GM19043 (cell line): ENCODE data around the gene AGAP1.
A peak's percentile ranks its signal among the peaks of the same experiment; 100 is the strongest.

Experiments
- ATAC-seq: cut with Tn5 transposase; IDR thresholded peaks from one replicate; pipeline ENCODE4 v1.9.1; 2021; ENCODE audit warnings: low read depth; ENCODE audit not compliant: unreplicated experiment

The AGAP1 gene

DNA sequence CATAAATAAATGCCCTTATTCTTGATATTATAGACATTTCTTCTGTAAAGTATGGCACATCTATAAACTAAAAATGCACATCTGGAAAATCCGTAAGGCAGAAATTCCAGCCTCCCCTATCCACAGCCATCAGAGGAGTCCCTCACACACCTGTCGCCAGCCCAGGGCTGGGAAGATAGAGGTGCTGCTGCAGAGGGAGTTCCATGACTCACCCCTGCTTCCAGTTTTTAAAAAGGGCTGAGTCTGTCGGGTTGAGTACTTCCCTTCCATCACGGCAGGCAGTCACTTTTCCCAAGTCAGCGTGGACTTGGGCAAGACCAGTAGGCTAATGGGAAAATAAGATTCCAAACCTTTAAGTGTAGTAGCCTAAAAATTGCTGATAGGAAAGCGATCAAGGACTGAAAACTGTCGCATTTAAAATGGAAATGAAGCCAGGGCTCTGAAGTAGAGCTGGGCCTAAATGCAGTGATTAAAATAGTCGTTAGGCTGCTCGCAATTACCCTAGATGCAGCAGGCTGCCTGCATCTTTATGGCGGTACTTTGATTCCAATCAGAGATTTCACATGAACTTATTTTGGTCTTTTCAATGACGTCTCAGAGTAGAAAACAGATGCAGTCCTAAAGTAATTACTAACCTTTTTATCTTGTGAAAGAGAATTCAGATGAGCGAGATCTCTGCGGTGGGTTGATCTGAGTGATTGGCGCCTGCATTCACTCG is 280.5 kb downstream of the AGAP1 start:
- no peak for ATAC-seq

DNA sequence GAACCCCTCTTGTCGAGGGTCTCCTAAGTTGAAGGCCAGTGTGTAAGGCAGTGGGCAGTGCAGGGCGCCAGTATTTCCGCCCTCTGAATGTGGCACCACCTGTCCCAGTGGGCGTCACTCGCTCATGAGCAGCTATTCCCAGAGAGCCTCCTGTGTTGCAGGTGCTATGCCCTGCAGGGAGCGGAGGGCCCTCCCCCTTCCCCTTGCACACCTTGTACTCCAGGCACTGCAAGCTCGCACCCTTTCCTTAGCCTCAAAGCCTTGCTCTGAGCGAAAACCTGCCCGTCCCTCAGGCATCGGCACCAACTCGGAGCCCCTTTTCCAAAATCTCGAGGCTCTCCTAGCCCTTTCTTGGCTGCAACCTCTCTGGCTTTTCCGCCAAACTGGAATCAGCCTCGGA is 282.7 kb downstream of the AGAP1 start:
- no peak for ATAC-seq

DNA sequence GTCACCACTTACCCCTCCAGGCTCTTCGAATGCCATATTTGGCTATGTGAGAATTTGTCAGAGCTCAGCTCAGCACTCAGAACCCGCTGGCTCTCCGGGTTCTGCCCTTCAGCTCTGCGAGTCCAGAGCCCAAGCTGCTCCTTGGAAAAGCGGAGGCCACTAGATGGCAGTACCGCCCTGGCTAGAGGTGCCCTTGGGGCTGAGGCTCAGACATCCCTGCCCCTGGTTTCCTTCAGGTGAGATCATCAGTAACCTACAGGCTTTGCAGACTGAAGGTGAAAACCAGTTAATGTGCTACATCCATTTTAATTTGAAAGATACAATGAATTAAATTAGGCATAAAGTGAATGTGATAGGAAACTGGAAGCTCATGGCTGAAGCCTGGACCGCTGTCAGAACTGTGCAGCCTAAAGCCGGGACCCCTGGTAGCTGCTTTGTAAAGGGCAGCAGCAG is 285.6 kb downstream of the AGAP1 start:
- ATAC-seq, result peak; percentile 57

DNA sequence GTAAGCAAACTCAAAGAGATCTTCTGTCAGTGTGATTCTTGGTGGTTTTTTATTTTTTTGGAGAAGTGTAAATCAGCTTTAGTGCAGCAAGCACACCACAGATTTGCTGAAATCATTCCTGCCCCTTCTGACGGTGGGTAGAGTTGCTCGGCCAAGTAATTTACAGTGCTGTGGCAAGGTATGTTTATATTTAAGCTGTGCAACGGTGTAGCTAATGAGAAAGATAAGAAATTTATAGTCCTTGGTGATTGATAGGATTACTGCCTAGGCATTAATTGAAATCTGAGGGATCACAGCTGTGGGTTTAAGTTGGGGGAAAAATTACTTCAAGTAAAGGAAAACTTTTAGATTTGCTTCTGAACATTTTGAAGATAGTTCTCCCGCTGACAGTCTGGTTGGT is 286.6 kb downstream of the AGAP1 start:
- no peak for ATAC-seq

DNA sequence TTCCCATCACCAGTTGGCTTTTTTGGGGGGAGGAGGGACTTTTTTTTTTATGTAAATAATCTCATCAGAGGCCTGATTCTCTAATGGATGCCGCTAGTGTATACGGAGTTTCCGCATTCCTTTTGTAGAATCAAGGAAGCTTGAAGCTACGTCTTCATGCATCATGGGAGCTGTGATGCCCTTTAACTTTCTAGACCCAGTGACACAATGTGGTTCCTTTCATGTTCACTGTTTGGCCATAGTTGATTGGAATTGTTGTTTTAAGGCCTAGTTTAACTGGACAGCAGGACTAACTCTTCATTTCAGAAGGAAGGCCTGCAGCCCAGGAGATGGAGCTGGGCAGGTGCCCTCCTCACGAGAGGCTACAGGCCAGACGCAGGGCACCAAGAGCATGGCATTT is 287.9 kb downstream of the AGAP1 start:
- ATAC-seq, result no peak

DNA sequence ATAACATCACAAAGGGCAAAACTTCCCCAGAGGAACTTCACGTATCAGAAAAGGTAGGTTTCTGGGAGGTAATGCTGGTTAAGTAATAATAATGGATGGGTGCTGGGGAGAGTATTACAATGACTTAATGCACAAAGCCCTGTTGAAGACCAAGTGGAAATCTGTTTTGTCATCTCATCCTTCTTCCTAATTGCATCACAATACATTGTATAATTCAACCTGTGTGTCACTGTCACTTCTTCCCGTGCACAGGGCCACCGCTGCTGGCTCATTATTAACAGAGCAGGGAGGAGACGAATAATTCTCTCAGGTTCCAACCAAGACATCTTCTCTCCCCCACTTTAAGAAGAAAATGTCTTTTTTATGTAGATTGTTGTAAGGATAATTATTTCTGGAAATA is 290.9 kb downstream of the AGAP1 start:
- ATAC-seq, result no peak

DNA sequence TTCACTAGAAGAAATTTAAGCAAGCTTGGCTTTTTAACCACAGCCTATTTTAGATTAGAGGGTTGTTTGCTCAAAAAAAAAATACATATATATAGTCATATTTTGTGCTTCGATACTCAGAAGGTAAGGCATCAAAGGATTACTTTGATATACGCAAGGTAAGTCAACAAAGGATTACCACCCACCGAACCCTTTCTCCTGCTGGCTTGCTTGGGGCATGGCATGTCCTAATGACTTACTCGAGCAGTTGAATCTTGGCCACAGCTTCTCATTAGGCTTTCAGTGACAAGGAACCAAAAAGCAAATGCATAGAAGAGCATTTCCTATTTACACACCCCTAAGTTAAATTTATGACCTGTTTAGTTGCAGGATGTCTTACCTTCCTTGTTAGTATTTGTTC is 295.7 kb downstream of the AGAP1 start:
- ATAC-seq, result no peak

DNA sequence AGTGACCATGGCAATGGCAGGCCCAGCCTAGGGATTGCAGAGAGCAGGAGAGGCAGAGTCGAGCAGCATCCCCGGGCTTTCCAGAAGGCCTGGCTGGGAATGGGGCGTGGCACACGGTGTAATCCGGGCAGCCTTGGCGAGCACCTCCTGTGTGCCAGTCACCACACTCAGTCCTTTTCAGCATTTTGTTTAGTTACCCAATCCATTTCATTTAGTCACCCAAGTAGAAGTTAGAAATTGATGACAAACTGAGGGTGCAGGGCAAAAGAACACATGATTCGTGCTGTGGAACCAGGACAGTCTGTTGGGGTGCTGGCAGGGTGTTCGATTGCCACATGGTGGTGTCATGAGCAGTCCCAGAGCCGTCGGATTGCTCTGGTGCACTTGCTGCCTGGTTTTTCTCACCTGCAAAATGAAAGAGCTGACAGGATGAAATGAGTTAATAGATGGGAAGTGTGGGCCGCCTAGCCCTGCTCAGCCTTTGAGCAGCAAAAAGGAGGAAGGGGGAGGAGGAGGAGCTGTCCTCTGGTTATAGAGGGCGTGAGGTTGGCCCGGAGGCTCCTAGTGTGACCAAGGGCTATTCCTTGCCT is 299.4 kb downstream of the AGAP1 start:
- ATAC-seq, result no peak

DNA sequence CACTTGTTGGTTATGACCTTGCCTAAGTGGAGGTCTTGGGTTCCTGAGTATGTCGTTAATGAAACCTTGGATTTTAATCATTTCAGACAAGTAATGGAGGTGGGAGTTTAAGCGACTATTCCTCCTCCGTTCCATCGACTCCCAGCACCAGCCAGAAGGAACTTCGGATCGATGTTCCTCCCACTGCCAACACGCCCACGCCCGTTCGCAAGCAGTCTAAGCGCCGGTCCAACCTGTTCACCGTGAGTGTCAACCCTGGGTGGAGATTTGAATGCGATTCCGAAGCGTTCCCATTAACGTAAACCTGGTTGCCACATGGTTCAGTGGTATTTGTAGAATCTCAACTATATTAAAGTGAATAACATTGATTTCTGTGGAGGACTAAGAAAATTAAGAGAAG is 305.4 kb downstream of the AGAP1 start:
- no peak for ATAC-seq

DNA sequence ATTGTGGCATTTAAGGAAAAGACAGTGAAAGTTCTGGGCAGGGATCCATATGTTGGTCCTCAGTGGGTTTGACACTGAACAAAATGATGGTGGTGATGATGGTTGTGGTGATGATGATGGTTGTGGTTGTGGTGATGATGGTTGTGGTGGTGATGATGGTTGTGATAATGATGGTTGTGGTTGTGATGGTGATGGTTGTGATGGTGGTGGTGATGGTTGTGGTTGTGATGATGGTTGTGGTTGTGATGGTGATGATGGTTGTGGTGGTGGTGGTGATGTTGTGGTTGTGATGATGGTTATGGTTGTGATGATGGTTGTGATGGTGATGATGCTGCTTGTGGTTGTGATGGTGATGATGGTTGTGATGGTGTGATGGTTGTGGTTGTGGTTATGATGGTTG is 308.7 kb downstream of the AGAP1 start:
- no peak for ATAC-seq

DNA sequence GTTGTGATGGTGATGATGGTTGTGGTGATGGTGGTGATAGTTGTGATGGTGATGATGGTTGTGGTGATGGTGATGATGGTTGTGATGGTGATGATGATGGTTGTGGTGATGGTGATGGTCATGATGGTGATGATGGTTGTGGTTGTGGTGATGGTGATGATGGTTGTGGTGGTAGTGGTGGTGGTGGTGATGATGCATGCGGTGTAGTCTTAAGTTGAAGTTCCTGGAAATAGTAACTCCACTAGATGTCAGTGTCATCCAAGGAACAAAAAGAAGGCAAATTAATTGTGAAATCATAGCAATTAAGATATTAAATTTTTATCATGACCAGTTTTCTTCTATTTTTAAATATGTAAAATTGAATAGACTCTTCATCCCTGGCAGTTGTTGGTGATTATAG is 309.2 kb downstream of the AGAP1 start:
- ATAC-seq, result no peak

DNA sequence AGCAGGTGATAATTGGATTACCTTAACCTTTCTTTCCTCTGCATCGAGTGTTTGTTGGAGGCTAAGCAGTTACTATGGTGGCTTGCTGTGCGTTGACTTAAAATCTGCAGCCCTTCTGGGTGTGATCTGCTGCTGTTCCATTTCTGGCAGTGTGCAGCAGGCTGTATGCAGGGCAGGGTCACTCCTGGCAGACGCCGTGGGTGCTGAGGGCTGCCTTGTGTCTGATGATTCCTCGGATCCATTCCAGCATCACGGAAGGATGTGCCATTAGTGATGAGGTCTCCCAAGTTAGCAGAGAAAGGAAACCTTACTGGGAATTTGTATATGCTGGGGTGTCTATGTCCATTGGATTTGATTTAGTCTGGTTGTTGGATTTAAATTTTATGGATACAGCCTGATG is 310.8 kb downstream of the AGAP1 start:
- ATAC-seq, result no peak

DNA sequence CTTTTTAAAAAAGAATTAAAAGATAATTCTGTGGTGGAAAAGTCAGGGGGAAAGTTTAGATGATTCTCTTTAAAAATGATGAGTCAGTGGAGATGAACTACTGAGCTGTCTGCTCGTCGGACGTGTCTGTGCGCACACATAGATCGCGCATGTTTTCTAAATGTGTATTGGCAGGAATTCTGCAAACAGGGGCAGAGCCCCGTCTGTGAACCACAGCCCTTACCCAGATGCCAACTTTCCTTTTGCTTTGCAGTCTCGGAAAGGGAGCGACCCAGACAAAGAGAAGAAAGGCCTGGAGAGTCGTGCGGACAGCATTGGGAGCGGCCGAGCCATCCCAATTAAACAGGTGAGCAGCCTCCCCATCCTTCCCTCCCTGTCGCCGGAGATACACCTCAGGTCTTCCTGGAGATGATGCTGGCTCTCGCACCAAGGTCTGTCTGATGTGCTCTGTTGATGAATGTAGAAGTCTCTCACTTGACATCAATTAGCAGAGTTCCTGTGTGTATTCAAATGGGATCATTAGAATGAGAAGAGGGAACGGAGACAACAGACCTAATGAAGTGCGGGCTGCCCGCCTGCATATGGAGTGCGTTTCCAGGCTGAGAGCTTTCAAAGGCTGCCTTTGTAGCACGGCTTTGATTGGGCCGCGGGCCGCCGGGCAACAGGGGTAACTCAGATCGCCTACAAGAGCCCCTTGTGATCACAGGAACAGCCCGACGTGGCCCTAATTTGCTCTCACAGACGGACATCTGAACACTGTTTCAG is 313.3 kb downstream of the AGAP1 start:
- ATAC-seq, result no peak

DNA sequence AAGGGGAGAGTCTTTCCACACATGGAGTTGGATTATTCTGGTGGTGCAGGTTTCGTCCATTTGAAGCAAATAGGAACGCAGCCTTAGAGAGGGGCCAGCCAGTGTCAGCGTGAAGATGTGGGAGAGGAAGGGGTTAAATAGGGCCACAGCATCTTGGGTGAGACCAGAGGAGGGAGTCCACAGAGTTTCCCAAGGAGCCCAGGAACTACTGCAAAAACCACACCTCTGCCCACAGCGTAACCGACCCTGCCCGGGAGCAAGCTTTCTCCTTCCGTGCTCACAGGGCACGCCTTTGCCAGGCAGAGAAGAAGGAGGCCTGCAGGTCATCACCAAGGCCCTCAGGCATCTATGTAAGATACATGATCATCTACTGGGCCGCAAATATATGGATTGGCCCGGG is 314.5 kb downstream of the AGAP1 start:
- ATAC-seq, result no peak

DNA sequence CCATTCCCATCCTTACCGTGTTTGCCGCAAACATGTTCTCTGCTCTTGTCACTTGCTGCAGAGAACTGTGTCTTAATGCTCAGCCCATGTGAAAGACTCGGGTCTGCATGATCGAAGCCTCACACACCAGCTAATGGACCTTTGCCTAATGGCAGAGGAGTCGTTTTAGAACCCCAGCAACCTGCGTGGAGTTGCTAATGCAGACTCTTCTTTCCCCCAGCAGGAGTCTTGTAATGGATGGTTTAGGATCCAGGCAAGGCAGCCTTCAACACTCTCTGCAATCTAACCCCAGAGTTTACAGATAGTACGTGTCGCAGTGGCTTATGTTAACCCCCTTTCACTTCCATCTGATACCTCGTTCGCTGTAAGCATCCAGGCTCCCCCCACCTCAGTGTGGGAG is 316.4 kb downstream of the AGAP1 start:
- ATAC-seq, result no peak

DNA sequence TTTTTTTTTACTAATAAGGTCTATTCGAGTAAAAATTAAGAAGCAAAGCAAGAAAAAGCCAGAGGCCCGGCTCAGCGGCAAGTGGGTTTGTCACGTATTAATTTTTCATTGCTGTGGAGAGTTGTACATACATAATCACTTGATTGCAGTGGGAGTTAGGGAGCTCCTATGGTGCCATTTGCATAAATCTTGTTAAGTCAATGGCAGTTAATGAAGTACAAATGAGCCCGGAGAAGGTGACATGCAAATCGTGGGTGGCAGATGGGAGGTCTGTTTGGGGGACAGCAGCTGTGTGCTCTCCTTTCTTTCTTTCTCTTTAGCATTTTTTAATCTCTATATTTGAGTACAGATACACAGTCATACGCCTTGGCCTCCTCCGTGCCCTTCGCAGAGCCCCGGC is 317.0 kb downstream of the AGAP1 start:
- no peak for ATAC-seq

DNA sequence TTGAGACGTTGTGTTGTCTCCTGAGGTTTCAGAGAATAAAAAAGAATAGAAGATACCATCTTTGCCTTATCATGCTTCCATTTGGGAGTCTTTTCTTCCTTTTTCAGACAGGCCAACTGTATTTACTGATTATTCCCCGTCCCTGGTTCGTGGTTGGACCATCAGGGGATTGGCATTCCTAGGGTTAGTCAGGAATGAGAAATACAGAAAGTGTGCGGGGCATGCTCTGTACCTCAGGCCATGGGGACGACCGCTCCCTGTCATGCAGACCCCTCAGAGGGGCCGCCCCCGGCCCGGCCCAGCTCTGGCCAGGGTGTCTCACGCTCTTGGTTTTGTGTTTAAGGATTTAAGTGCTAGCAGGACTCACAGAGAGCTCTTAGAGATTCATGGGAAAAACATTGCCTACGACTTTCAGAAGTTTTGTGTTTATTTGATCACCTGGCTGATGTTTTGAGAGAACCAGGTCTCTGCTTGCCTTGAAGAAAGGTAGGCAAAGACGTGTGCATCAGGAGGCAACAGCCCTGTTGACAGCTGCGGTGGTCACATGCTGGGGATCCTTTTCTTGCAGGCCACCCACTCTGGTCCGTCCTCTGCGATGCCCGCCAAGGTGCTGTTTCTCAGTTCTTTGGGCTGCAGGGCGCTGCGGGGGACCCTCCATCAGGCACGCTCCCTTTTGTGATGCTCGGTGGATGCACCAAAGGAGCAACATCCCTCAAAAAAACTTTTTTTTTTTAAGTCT is 317.8 kb downstream of the AGAP1 start:
- ATAC-seq, result no peak

DNA sequence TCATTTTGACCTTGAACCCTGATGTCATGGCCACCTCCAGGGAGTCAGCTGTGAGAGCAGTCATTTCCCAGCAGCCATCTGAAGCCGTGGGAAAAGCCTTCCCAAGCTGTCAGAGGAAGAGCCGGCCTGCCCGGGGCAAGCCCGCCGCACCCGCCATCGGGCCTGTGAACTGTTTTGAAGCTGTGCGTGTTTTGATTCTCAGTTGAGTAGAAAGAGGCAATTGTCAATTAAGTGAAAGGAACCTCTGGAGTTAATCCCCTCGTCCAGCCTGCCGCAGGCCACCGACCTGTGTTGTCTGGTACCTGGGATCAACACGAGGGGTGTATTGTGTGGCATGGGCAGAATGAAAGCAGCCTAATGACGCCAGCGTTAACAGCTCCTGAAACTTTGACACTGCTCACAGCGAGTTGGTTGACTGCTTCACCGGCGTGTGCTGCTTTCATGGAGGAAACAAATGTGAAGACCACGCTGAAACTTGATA is 318.4 kb downstream of the AGAP1 start:
- ATAC-seq, result no peak

DNA sequence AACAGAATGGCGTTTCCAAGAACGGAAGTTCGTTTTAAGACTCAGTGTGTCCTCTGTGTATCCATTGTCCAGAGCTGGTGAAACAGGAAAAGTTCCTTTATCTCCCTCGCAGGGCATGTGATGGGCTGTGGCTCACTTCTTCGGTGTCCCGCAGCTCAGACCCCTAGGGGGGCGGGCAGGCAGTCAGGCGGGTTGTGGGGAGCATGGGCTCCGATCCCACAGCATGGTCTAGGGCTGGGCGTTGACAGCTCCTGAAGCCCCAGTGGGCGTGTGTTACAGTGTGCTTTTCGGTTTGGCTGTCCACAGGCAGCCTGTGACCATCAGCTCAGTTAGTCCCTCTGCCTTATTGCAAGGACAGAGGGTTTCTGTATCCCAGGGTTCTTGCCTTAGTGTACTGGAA is 319.6 kb downstream of the AGAP1 start:
- ATAC-seq, result no peak

DNA sequence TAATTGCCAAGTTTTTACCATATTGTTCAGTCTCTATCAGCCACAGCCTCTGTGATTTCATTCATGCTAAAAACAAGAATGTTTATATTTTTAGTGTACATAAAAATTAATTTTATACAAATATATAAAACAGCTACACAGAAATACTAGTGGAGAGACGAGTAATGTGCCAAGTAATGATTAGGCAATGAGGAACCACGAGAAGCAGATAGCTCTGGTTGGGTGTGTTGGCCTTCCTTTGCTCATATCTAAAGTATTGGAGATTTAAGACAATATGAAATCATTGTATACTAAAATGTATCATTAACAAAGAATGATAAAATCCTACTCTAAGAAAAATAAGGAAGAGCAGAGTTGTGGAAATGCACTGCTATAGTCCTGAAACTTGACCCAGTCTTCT is 326.7 kb downstream of the AGAP1 start:
- no peak for ATAC-seq

DNA sequence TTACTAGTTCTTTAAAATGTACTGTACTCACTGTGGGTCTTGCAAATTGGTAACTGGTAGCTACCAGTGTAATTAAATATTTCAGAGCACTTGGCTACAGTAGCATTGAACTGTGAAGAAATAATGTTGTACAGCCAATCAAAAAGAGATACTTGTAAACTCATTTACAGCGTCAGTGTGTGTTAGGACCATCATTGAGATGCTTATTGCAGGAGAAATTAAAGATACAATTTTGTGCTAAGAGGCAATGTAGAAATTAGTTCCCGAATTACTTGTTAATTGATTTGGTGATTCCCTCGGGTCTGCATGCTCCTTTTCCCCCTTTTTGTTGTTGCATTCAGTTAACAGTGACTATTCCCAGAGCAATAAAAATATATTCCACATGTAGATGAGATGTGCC is 330.5 kb downstream of the AGAP1 start:
- no peak for ATAC-seq
